HG02943 (cell line): ENCODE data around the gene BRAT1.
"Not testable (repeated sequence)": the region's sequence is repeated elsewhere in the genome, so short reads cannot be mapped to it uniquely, and the experiment has no call there.

ENCODE experiments used
- ATAC-seq: cut with Tn5 transposase; IDR thresholded peaks from one replicate; pipeline ENCODE4 v1.9.1; 2021; ENCODE audit warnings: mild to moderate bottlenecking, low read depth, moderate library complexity; ENCODE audit not compliant: unreplicated experiment

The BRAT1 gene

GRCh38 chr7:2555121-2556052, at the start of gene BRAT1:
BRAT1 (minus strand) TSS chr7:2555524; CDS start chr7:2554431, 1,093 bp downstream.
- peak; percentile 63 for ATAC-seq

- ATAC-seq, result no peak
Measured at GRCh38 chr7:2604608-2605174, 49.4 kb upstream of the BRAT1 start.

- ATAC-seq, result no peak
Measured at GRCh38 chr7:2603044-2603965, 48.0 kb upstream of the BRAT1 start.

- no peak for ATAC-seq
Measured at GRCh38 chr7:2602406-2603043, 47.2 kb upstream of the BRAT1 start.

GRCh38 chr7:2601907-2602306, 46.6 kb upstream of the BRAT1 start:
- no peak for ATAC-seq

- ATAC-seq, result no peak
Measured at GRCh38 chr7:2601065-2601464, 45.7 kb upstream of the BRAT1 start.

- ATAC-seq, result no peak
Measured at GRCh38 chr7:2598154-2598823, 43.0 kb upstream of the BRAT1 start.

- ATAC-seq, result no peak
Measured at GRCh38 chr7:2597273-2597640, 41.9 kb upstream of the BRAT1 start.

- no peak for ATAC-seq
Measured at GRCh38 chr7:2596464-2597272, 41.3 kb upstream of the BRAT1 start.

GRCh38 chr7:2595258-2595860, 40.0 kb upstream of the BRAT1 start:
- no peak for ATAC-seq

- no peak for ATAC-seq
Measured at GRCh38 chr7:2594599-2594998, 39.3 kb upstream of the BRAT1 start.

- ATAC-seq, result no peak
Measured at GRCh38 chr7:2593036-2593727, 37.9 kb upstream of the BRAT1 start.

GRCh38 chr7:2592375-2592865, 37.1 kb upstream of the BRAT1 start:
- ATAC-seq, result no peak

- not testable (repeated sequence) for ATAC-seq
Measured at GRCh38 chr7:2589941-2590340, 34.6 kb upstream of the BRAT1 start.

GRCh38 chr7:2589341-2589740, 34.0 kb upstream of the BRAT1 start:
- ATAC-seq, result no peak

- ATAC-seq, result no peak
Measured at GRCh38 chr7:2587778-2588177, 32.5 kb upstream of the BRAT1 start.

- ATAC-seq, result no peak
Measured at GRCh38 chr7:2587134-2587533, 31.8 kb upstream of the BRAT1 start.
